ENCODE data around the gene IL6ST. TPM values are rescaled to one million over a fixed set of nuclear protein-coding genes. Genes with fewer than 3 reads are reported as not detected.
A peak's percentile ranks its signal among the peaks of the same experiment; 100 is the strongest.

The IL6ST gene
- total RNA-seq, 4 donors from 2014 or later = 51.3 to 179 (median 136) TPM

GRCh38 chr5:55998966-55999365, 4.2 kb upstream of the IL6ST start:
- no peaks in the 10 kb centered on the region for H3K27me3 ChIP-seq
- no peaks in the 10 kb centered on the region for H3K36me3 ChIP-seq
- no peak for DNase-seq
- TF ChIP-seq EP300 (IDR thresholded peaks at IDR 0.05; ENCODE audit: low read depth) (no peak), POLR2AphosphoS5 (IDR thresholded peaks at IDR 0.05) (no peak), POLR2A (IDR thresholded peaks at IDR 0.05) (no peak)
- TF ChIP-seq, protein P1, sequence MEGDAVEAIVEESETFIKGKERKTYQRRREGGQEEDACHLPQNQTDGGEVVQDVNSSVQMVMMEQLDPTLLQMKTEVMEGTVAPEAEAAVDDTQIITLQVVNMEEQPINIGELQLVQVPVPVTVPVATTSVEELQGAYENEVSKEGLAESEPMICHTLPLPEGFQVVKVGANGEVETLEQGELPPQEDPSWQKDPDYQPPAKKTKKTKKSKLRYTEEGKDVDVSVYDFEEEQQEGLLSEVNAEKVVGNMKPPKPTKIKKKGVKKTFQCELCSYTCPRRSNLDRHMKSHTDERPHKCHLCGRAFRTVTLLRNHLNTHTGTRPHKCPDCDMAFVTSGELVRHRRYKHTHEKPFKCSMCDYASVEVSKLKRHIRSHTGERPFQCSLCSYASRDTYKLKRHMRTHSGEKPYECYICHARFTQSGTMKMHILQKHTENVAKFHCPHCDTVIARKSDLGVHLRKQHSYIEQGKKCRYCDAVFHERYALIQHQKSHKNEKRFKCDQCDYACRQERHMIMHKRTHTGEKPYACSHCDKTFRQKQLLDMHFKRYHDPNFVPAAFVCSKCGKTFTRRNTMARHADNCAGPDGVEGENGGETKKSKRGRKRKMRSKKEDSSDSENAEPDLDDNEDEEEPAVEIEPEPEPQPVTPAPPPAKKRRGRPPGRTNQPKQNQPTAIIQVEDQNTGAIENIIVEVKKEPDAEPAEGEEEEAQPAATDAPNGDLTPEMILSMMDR (IDR thresholded peaks at IDR 0.05) = no peak
- 77 to 94% methylated on average over 6 of the region's 6 CpGs for WGBS, 2 donors (ENCODE audit: low coverage in 1 of 2)
- in situ Hi-C loops (cut with MboI; ENCODE audit: low pct_ligation_motif_present in 1 of 4, low pct_unique_long_range_greater_than_20kb in 1 of 4, low sequenced_read_pairs in 3 of 4) = loop anchor here in 1 of 4 donors (25.0 kb wide), 1 partner anchor 863 kb away; no protein-coding TSS in a partner anchor
- intact Hi-C loops (cut with DNase I; ENCODE audit: low total_unique reads) = no loop called here
- H3K27ac ChIP-seq = no peak overlapping the region
- no peaks in the 10 kb centered on the region for H3K9me3 ChIP-seq
- H3K4me3 ChIP-seq = no peak overlapping the region
- peaks cover 0 to 37% (median 22%) of the 10 kb centered on the region in 4 donors for H3K4me1 ChIP-seq

- H3K9me3 ChIP-seq = no peaks in the 10 kb centered on the region
- TF ChIP-seq, protein P1 (IDR thresholded peaks at IDR 0.05) = no peak
- TF ChIP-seq POLR2A (IDR thresholded peaks at IDR 0.05) (no peak), EP300 (IDR thresholded peaks at IDR 0.05; ENCODE audit: low read depth) (no peak), POLR2AphosphoS5 (IDR thresholded peaks at IDR 0.05) (no peak)
- DNase-seq = no peak
- H3K27ac ChIP-seq = peak overlapping the region in 1 of 4 donors; percentile 99
- intact Hi-C loops (cut with DNase I; ENCODE audit: low total_unique reads) = no loop called here
- in situ Hi-C loops (cut with MboI; ENCODE audit: low pct_ligation_motif_present in 1 of 4, low pct_unique_long_range_greater_than_20kb in 1 of 4, low sequenced_read_pairs in 3 of 4) = loop anchor here in 1 of 4 donors (25.0 kb wide), 1 partner anchor 864 kb away; no protein-coding TSS in a partner anchor
- 70 to 83% methylated on average over 4 to 5 of the region's 5 CpGs for WGBS, 2 donors (ENCODE audit: low coverage in 1 of 2)
- no peaks in the 10 kb centered on the region for H3K27me3 ChIP-seq
- no peaks in the 10 kb centered on the region for H3K36me3 ChIP-seq
- H3K4me1 ChIP-seq = peaks cover 0 to 37% (median 24%) of the 10 kb centered on the region in 4 donors
- H3K4me3 ChIP-seq = no peak overlapping the region
Observed at GRCh38 chr5:55997742-55998351, 3.1 kb upstream of the IL6ST start.

GRCh38 chr5:55994998-55995914, 493 bp upstream of the IL6ST start:
- TF ChIP-seq, protein P1 (IDR thresholded peaks at IDR 0.05) = peak in 1 of 5 experiments; percentile 0
- TF ChIP-seq EP300 (IDR thresholded peaks at IDR 0.05; ENCODE audit: low read depth) (peak; percentile 73), POLR2A (IDR thresholded peaks at IDR 0.05) (peak; percentile 83), POLR2AphosphoS5 (IDR thresholded peaks at IDR 0.05) (peak; percentile 93 to 94 (median 93))
- peak; percentile 98 for DNase-seq
- no peaks in the 10 kb centered on the region for H3K27me3 ChIP-seq
- WGBS, 2 donors (ENCODE audit: low coverage in 1 of 2) = 1 to 5% methylated on average over 4 to 59 of the region's 70 CpGs
- H3K9me3 ChIP-seq = no peaks in the 10 kb centered on the region
- no peaks in the 10 kb centered on the region for H3K36me3 ChIP-seq
- H3K4me3 ChIP-seq = peak overlapping the region; percentile 85 to 96 (median 90)
- in situ Hi-C loops (cut with MboI; ENCODE audit: low pct_ligation_motif_present in 1 of 4, low pct_unique_long_range_greater_than_20kb in 1 of 4, low sequenced_read_pairs in 3 of 4) (loop anchor here in 1 of 4 donors (25.0 kb wide), 1 partner anchor 867 kb away; no protein-coding TSS in a partner anchor), intact Hi-C loops (cut with DNase I; ENCODE audit: low total_unique reads) (no loop called here)
- H3K27ac ChIP-seq = peak overlapping the region; percentile 98 to 100 (median 98)
- peaks cover 3 to 53% (median 33%) of the 10 kb centered on the region in 4 donors for H3K4me1 ChIP-seq

All from transverse colon (tissue), 4 donors.